Neuronal stem cell (in vitro differentiated cells): ENCODE measurements around the gene CD69.

ENCODE experiments used
- DNase-seq: peaks from one replicate; pipeline ENCODE4 v3.0.0-alpha.2; 2013; ENCODE audit warnings: low spot score
- H2AFZ ChIP-seq: one replicate; pipeline ENCODE4 v1.6.1; 2013; ENCODE audit warnings: mild to moderate bottlenecking, low read length, inconsistent platforms
- H2AK5ac ChIP-seq: 2 replicates; pipeline ENCODE4 v1.6.1; 2013; ENCODE audit warnings: low read depth, mild to moderate bottlenecking, inconsistent platforms, low read length, moderate library complexity, mixed read lengths
- H2BK120ac ChIP-seq: 2 replicates; pipeline ENCODE4 v1.6.1; 2013; ENCODE audit warnings: low read depth, mild to moderate bottlenecking, inconsistent platforms, low read length, moderate library complexity, mixed read lengths
- H2BK12ac ChIP-seq: one replicate; pipeline ENCODE4 v1.6.1; 2013; ENCODE audit warnings: low read length, inconsistent platforms
- H2BK15ac ChIP-seq: 2 replicates; pipeline ENCODE4 v1.6.1; 2013; ENCODE audit warnings: mild to moderate bottlenecking, low read length, inconsistent platforms, mixed read lengths
- H2BK5ac ChIP-seq: one replicate; pipeline ENCODE4 v1.6.1; 2013; ENCODE audit warnings: inconsistent platforms, mild to moderate bottlenecking, low read length, moderate library complexity
- H3K14ac ChIP-seq: one replicate; pipeline ENCODE4 v1.6.1; 2013; ENCODE audit warnings: low read length, inconsistent platforms
- H3K18ac ChIP-seq: 2 replicates; pipeline ENCODE4 v1.6.1; 2013; ENCODE audit warnings: low read length, inconsistent platforms
- H3K23ac ChIP-seq: 2 replicates; pipeline ENCODE4 v1.6.1; 2013; ENCODE audit warnings: low read depth, mild to moderate bottlenecking, mixed read lengths, low read length, inconsistent platforms; ENCODE audit not compliant: poor library complexity
- H3K27ac ChIP-seq: replicated peaks from 3 replicates; pipeline ENCODE4 v1.5.1; 2013; ENCODE audit warnings: low read length, inconsistent platforms
- H3K27me3 ChIP-seq, 3 experiments: 2 replicates each; pipeline ENCODE4 v1.6.1; 2013; ENCODE audit warnings: low read length in 3 of 3, mild to moderate bottlenecking in 2 of 3, inconsistent platforms in 1 of 3, low read depth in 1 of 3, mixed read lengths in 1 of 3, moderate library complexity in 1 of 3; ENCODE audit not compliant: control insufficient read depth in 3 of 3, insufficient read depth in 3 of 3
- H3K36me3 ChIP-seq, 2 donors: replicated peaks in 1 of 2; 2 replicates each; pipeline ENCODE4 v1.6.1; 2013; ENCODE audit warnings: low read length in 2 of 2; ENCODE audit not compliant: control insufficient read depth in 2 of 2, insufficient read depth in 2 of 2
- H3K4ac ChIP-seq: 2 replicates; pipeline ENCODE4 v1.6.1; 2013; ENCODE audit warnings: inconsistent platforms, mild to moderate bottlenecking, low read length, moderate library complexity
- H3K4me1 ChIP-seq, 2 donors: 1 replicate in 1 of 2; 2 replicates in 1 of 2; pipeline ENCODE4 v1.6.1; 2013; ENCODE audit warnings: low read length in 2 of 2, low read depth in 1 of 2; ENCODE audit not compliant: control insufficient read depth in 2 of 2, insufficient read depth in 1 of 2
- H3K4me2 ChIP-seq: one replicate; pipeline ENCODE4 v1.6.1; 2013; ENCODE audit warnings: mild to moderate bottlenecking, low read length, inconsistent platforms; ENCODE audit not compliant: insufficient read depth, poor library complexity, severe bottlenecking
- H3K4me3 ChIP-seq, 2 donors: 2 replicates each; pipeline ENCODE4 v1.5.1; 2013; ENCODE audit warnings: low read length in 2 of 2, mild to moderate bottlenecking in 2 of 2, inconsistent platforms in 1 of 2, moderate library complexity in 1 of 2
- H3K79me1 ChIP-seq: one replicate; pipeline ENCODE4 v1.6.1; 2013; ENCODE audit warnings: low read depth, mild to moderate bottlenecking, inconsistent platforms, low read length, moderate library complexity
- H3K9ac ChIP-seq: one replicate; pipeline ENCODE4 v1.6.1; 2013; ENCODE audit warnings: mild to moderate bottlenecking, low read depth, low read length, inconsistent platforms; ENCODE audit not compliant: poor library complexity
- H3K9me3 ChIP-seq, 2 donors: replicated peaks in 1 of 2; 2 replicates each; pipeline versions ENCODE3 to v1.6.1; 2013; ENCODE audit warnings: low read length in 2 of 2, mild to moderate bottlenecking in 2 of 2, inconsistent platforms in 1 of 2, low read depth in 1 of 2, mixed read lengths in 1 of 2, moderate library complexity in 1 of 2; ENCODE audit not compliant: control insufficient read depth in 2 of 2, insufficient read depth in 1 of 2
- H4K8ac ChIP-seq: one replicate; pipeline ENCODE4 v1.6.1; 2013; ENCODE audit warnings: low read depth, mild to moderate bottlenecking, inconsistent platforms, low read length, moderate library complexity
- H4K91ac ChIP-seq: one replicate; pipeline ENCODE4 v1.6.1; 2013; ENCODE audit warnings: low read length, low read depth, mild to moderate bottlenecking, inconsistent platforms; ENCODE audit not compliant: poor library complexity
- whole genome bisulfite sequencing, 2 donors: extraction: QIAGEN DNeasy Blood & Tissue Kit; methylation state at CpG; one replicate each; pipeline ENCODE4 v1.1.7; 2013; ENCODE audit warnings: missing lambda C conversion rate in 2 of 2, mixed read lengths in 1 of 2; ENCODE audit not compliant: insufficient read length in 2 of 2, insufficient replicate concordance in 1 of 2; ENCODE audit errors: extremely low coverage in 2 of 2; 5-methylcytosine and 5-hydroxymethylcytosine counted together

The CD69 gene

DNA sequence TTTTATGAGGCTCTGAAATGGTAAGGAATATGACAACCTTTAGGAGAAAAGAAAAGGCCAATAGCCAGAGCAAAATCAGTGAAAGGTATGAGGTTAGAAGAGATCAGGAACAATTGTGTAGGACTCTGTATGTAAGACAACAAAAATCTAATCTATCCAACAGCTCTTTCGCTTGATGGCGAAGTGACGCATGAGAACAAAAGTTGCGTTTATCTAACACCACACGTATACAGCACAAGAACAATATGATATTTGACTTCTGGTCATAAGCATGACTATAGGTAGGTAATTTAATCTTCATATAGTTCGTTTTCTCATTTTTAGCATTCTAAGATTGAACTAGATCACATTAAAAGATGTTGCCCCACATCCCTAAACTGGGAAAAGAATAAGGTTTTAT lies 29.3 kb downstream of the CD69 start:
- Histone ChIP-seq H2AK5ac (no peak overlapping the region), H2AFZ (no peak overlapping the region), H2BK5ac (no peak overlapping the region), H3K4me1 (no peaks in the 10 kb centered on the region), H4K91ac (no peak overlapping the region), H3K36me3 (no peaks in the 10 kb centered on the region), H3K4me3 (no peak overlapping the region), H3K27ac (no peak overlapping the region), H3K23ac (no peak overlapping the region), H3K18ac (no peak overlapping the region), H3K9me3 (no peaks in the 10 kb centered on the region), H4K8ac (no peak overlapping the region), H3K4ac (no peak overlapping the region), H3K9ac (no peak overlapping the region), H2BK15ac (no peak overlapping the region), H2BK120ac (no peak overlapping the region), H3K4me2 (no peak overlapping the region), H2BK12ac (no peak overlapping the region), H3K27me3 (no peaks in the 10 kb centered on the region), H3K79me1 (no peaks in the 10 kb centered on the region), H3K14ac (no peak overlapping the region)
- WGBS, 2 donors = no CpG with 5 or more reads among the region's 6 CpGs
- no peak for DNase-seq

DNA sequence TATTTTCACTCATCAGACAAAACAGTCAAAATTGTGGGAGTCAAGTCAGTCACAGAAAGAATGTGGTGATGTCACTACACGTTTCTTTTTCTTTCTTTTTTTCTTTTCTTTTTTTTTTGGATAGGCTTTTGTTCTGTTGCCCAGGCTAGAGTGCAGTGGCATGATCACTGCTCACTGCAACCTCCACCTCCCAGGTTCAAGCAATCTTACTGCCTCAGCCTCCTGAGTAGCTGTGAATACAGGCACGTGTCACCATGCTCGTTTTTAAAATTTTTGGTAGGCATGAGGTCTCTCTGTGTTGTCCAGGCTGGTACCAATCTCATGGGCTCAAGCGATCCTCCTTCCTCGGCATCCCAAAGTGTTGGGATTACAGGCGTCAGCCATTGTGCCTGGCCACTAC lies 30.1 kb downstream of the CD69 start:
- H3K18ac ChIP-seq = no peak overlapping the region
- no peak overlapping the region for H3K4me3 ChIP-seq
- no peak overlapping the region for H2BK15ac ChIP-seq
- H3K4me1 ChIP-seq = no peaks in the 10 kb centered on the region
- no peak overlapping the region for H3K23ac ChIP-seq
- H3K9me3 ChIP-seq = no peaks in the 10 kb centered on the region
- no CpG with 5 or more reads among the region's 6 CpGs for WGBS, 2 donors
- no peak overlapping the region for H3K4ac ChIP-seq
- no peak overlapping the region for H2BK5ac ChIP-seq
- no peaks in the 10 kb centered on the region for H3K36me3 ChIP-seq
- H3K4me2 ChIP-seq = no peak overlapping the region
- no peak for DNase-seq
- H3K79me1 ChIP-seq = no peaks in the 10 kb centered on the region
- H2BK12ac ChIP-seq = no peak overlapping the region
- no peak overlapping the region for H3K14ac ChIP-seq
- no peak overlapping the region for H2AFZ ChIP-seq
- H4K8ac ChIP-seq = no peak overlapping the region
- H3K9ac ChIP-seq = no peak overlapping the region
- no peak overlapping the region for H2BK120ac ChIP-seq
- H3K27ac ChIP-seq = no peak overlapping the region
- no peak overlapping the region for H2AK5ac ChIP-seq
- H3K27me3 ChIP-seq = no peaks in the 10 kb centered on the region
- H4K91ac ChIP-seq = no peak overlapping the region

DNA sequence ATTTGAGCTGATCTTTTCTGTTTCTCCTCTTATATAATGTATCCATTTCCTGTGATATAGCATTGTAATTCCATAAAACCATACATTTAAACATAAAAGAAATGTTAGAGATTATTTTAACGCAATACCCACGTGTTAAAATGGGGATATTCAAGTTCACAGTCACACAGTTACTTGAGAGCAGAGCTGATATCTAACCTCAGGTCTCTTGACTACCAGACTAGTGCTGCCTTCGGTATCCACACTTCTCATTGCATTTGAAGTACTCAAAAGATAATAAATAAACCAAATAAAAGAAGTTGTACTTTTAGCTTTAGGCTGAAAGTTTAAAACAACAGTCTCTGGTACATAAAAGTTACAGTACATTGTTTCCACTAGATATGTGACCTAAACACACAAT lies 30.7 kb downstream of the CD69 start:
- Histone ChIP-seq H2AFZ (no peak overlapping the region), H3K4me1 (no peaks in the 10 kb centered on the region), H3K36me3 (no peaks in the 10 kb centered on the region)

DNA sequence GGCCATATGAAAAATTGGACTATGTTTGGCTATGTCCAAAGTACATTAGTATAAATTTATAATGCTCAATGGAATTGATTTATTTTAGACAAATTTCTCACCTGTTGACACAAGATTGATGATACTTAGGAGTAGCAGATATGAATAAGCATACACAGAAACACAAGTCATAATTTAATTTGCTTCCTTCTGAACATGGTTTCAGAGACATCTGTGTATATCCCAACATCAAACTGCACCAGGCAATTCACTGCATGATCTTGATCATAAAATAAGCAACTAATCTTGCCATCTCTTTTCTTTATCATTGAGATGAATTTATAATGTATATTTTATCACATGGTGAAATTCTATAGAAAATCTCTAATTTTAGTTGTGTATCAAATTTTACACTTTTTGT lies 31.6 kb downstream of the CD69 start:
- Histone ChIP-seq H3K27me3 (no peaks in the 10 kb centered on the region), H3K79me1 (no peaks in the 10 kb centered on the region), H3K14ac (no peak overlapping the region), H2BK15ac (no peak overlapping the region), H3K27ac (no peak overlapping the region), H3K4ac (no peak overlapping the region), H3K4me3 (no peak overlapping the region), H2BK5ac (no peak overlapping the region), H4K8ac (no peak overlapping the region), H3K18ac (no peak overlapping the region), H3K4me1 (no peaks in the 10 kb centered on the region), H2AFZ (no peak overlapping the region), H3K9ac (no peak overlapping the region), H3K23ac (no peak overlapping the region), H2BK12ac (no peak overlapping the region), H2BK120ac (no peak overlapping the region), H3K4me2 (no peak overlapping the region), H2AK5ac (no peak overlapping the region), H3K9me3 (no peaks in the 10 kb centered on the region), H4K91ac (no peak overlapping the region), H3K36me3 (no peaks in the 10 kb centered on the region)
- DNase-seq = no peak

More for the DNA sequence above, 30.7 kb downstream of the CD69 start:
- H2BK120ac ChIP-seq = no peak overlapping the region
- no peaks in the 10 kb centered on the region for H3K9me3 ChIP-seq
- no peak overlapping the region for H3K14ac ChIP-seq
- no CpG with 5 or more reads among the region's 3 CpGs for WGBS, 2 donors
- H2BK15ac ChIP-seq = no peak overlapping the region
- no peaks in the 10 kb centered on the region for H3K79me1 ChIP-seq
- no peak overlapping the region for H3K23ac ChIP-seq
- no peak overlapping the region for H3K4me2 ChIP-seq
- no peak overlapping the region for H3K4me3 ChIP-seq
- H2BK12ac ChIP-seq = no peak overlapping the region
- H3K27me3 ChIP-seq = no peaks in the 10 kb centered on the region
- H2AK5ac ChIP-seq = no peak overlapping the region
- H4K8ac ChIP-seq = no peak overlapping the region
- no peak overlapping the region for H3K27ac ChIP-seq
- H3K18ac ChIP-seq = no peak overlapping the region
- H3K9ac ChIP-seq = no peak overlapping the region
- no peak overlapping the region for H2BK5ac ChIP-seq
- no peak overlapping the region for H3K4ac ChIP-seq
- no peak overlapping the region for H4K91ac ChIP-seq
- no peak for DNase-seq
